HEK293 (cell line): ENCODE data around the gene SYT6.

Experiments
- CTCF ChIA-PET: fragments of 350-600 bp; formaldehyde crosslinking; extraction: SDS; loops from one replicate; lab custom pipeline; 2021; ENCODE audit warnings: antibody characterized with exemption; lab: Yijun Ruan, JAX
- POLR2A ChIA-PET: fragments of 300-600 bp; formaldehyde crosslinking; extraction: SDS; loops from one replicate; lab custom pipeline; 2020; ENCODE audit warnings: antibody characterized with exemption, inconsistent platforms; lab: Yijun Ruan, JAX
- H3K27ac ChIP-seq: fragments of 200-500 bp; sonication (Bioruptor generic); 2 replicates; pipeline ENCODE4 v1.5.1; 2014; ENCODE audit warnings: low read depth, low read length, control low read depth, inconsistent platforms; ENCODE audit errors: extremely low read depth
- H3K36me3 ChIP-seq, 2 experiments: fragments of 200-500 bp in 1 of 2; sonication (Bioruptor generic) in 1 of 2; 1 replicate in 1 of 2; 2 replicates in 1 of 2; pipeline ENCODE4 v1.5.1; 2014 to 2017; ENCODE audit warnings: inconsistent platforms in 2 of 2, low read length in 2 of 2; ENCODE audit not compliant: control insufficient read depth in 2 of 2, insufficient read depth in 1 of 2
- H3K4me1 ChIP-seq: fragments of 200-500 bp; sonication (Bioruptor generic); 2 replicates; pipeline ENCODE4 v1.5.1; 2014; ENCODE audit warnings: mild to moderate bottlenecking, low read length, inconsistent platforms; ENCODE audit not compliant: control insufficient read depth, insufficient read depth
- H3K4me3 ChIP-seq: 2 replicates; pipeline ENCODE4 v1.5.1; 2011; ENCODE audit warnings: low read depth, mild to moderate bottlenecking, control low read depth, low read length, moderate library complexity
- H3K9me3 ChIP-seq: fragments of 200-500 bp; sonication (Bioruptor generic); 2 replicates; pipeline ENCODE4 v1.5.1; 2014; ENCODE audit warnings: low read depth, low read length, inconsistent platforms; ENCODE audit not compliant: control insufficient read depth, insufficient read depth
- GLIS1 ChIP-seq: fragments of 450-650 bp; formaldehyde crosslinking; IDR thresholded peaks from 2 replicates; pipeline ENCODE4 v1.5.1; 2016; ENCODE audit warnings: missing biosample characterization, missing genetic modification characterization
- HOXD13 ChIP-seq: sonication (generic); formaldehyde crosslinking; IDR thresholded peaks from 2 replicates; pipeline ENCODE4 v1.8.0; 2022; ENCODE audit warnings: missing genetic modification reagents, borderline replicate concordance
- KLF7 ChIP-seq: fragments of 450-650 bp; formaldehyde crosslinking; IDR thresholded peaks from 2 replicates; pipeline ENCODE4 v1.5.1; 2016; ENCODE audit warnings: missing biosample characterization, missing genetic modification characterization, borderline replicate concordance
- PRDM10 ChIP-seq: fragments of 450-650 bp; formaldehyde crosslinking; IDR thresholded peaks from 2 replicates; pipeline ENCODE4 v1.5.1; 2016; ENCODE audit warnings: missing biosample characterization, missing genetic modification characterization
- ZEB2 ChIP-seq: fragments of 450-650 bp; formaldehyde crosslinking; IDR thresholded peaks from 2 replicates; pipeline ENCODE4 v1.5.1; 2016; ENCODE audit warnings: missing biosample characterization, missing genetic modification characterization
- ZIC2 ChIP-seq: fragments of 450-650 bp; formaldehyde crosslinking; IDR thresholded peaks from 2 replicates; pipeline ENCODE4 v1.5.1; 2016; ENCODE audit warnings: missing biosample characterization, missing genetic modification characterization
- ZNF26 ChIP-seq: fragments of 450-650 bp; formaldehyde crosslinking; IDR thresholded peaks from 2 replicates; pipeline ENCODE4 v1.5.1; 2016; ENCODE audit warnings: missing biosample characterization, missing genetic modification characterization
- ZNF274 ChIP-seq, 2 experiments: fragments of 200-500 bp in 1 of 2; fragments of 450-650 bp in 1 of 2; sonication (Bioruptor generic) in 1 of 2; formaldehyde crosslinking in 1 of 2; IDR thresholded peaks; 2 replicates each; pipeline versions ENCODE4 v1.5.1 to v1.6.1; 2014 to 2016; ENCODE audit warnings: borderline replicate concordance in 1 of 2, inconsistent platforms in 1 of 2, low read length in 1 of 2, missing biosample characterization in 1 of 2, missing genetic modification characterization in 1 of 2
- ZNF302 ChIP-seq: fragments of 450-650 bp; formaldehyde crosslinking; IDR thresholded peaks from 2 replicates; pipeline ENCODE4 v1.5.1; 2016; ENCODE audit warnings: missing biosample characterization, missing genetic modification characterization, low read depth
- ZNF335 ChIP-seq: fragments of 450-650 bp; formaldehyde crosslinking; conservative IDR thresholded peaks from 2 replicates; pipeline ENCODE4 v1.5.1; 2016; ENCODE audit warnings: missing biosample characterization, missing genetic modification characterization
- ZNF341 ChIP-seq: fragments of 450-650 bp; formaldehyde crosslinking; IDR thresholded peaks from 2 replicates; pipeline ENCODE4; 2016; ENCODE audit warnings: low read depth, missing biosample characterization, missing genetic modification characterization
- ZNF350 ChIP-seq: fragments of 450-650 bp; formaldehyde crosslinking; IDR thresholded peaks from 2 replicates; pipeline ENCODE4 v1.5.0; 2017; ENCODE audit warnings: missing biosample characterization, mild to moderate bottlenecking, missing genetic modification characterization
- ZNF366 ChIP-seq: fragments of 450-650 bp; formaldehyde crosslinking; conservative IDR thresholded peaks from 2 replicates; pipeline ENCODE4 v1.5.1; 2016; ENCODE audit warnings: missing biosample characterization, missing genetic modification characterization
- ZNF391 ChIP-seq: fragments of 450-650 bp; formaldehyde crosslinking; IDR thresholded peaks from 2 replicates; pipeline ENCODE4 v1.5.1; 2016; ENCODE audit warnings: low read depth, missing biosample characterization, missing genetic modification characterization, borderline replicate concordance
- ZNF555 ChIP-seq: fragments of 450-650 bp; formaldehyde crosslinking; conservative IDR thresholded peaks from 2 replicates; pipeline ENCODE4 v1.5.1; 2017; ENCODE audit warnings: missing biosample characterization, mild to moderate bottlenecking, missing genetic modification characterization, inconsistent platforms
- ZNF558 ChIP-seq: fragments of 450-650 bp; formaldehyde crosslinking; IDR thresholded peaks from 2 replicates; pipeline ENCODE4 v1.5.1; 2016; ENCODE audit warnings: missing biosample characterization, missing genetic modification characterization
- ZNF585B ChIP-seq: fragments of 450-650 bp; formaldehyde crosslinking; IDR thresholded peaks from 2 replicates; pipeline ENCODE4 v1.5.1; 2016; ENCODE audit warnings: missing biosample characterization, missing genetic modification characterization
- ZNF621 ChIP-seq: fragments of 450-650 bp; formaldehyde crosslinking; IDR thresholded peaks from 2 replicates; pipeline ENCODE4 v1.5.1; 2017; ENCODE audit warnings: missing biosample characterization, missing genetic modification characterization
- ZNF639 ChIP-seq: fragments of 450-650 bp; formaldehyde crosslinking; IDR thresholded peaks from 2 replicates; pipeline ENCODE4 v1.5.1; 2016; ENCODE audit warnings: missing biosample characterization, missing genetic modification characterization
- ZNF701 ChIP-seq: fragments of 450-650 bp; formaldehyde crosslinking; IDR thresholded peaks from 2 replicates; pipeline ENCODE4 v1.5.1; 2016; ENCODE audit warnings: missing biosample characterization, missing genetic modification characterization
- ZXDB ChIP-seq: fragments of 450-650 bp; formaldehyde crosslinking; IDR thresholded peaks from 2 replicates; pipeline ENCODE4 v1.5.1; 2016; ENCODE audit warnings: missing biosample characterization, missing genetic modification characterization
- TF ChIP-seq, protein P1 (sequence below): fragments of 450-650 bp; formaldehyde crosslinking; IDR thresholded peaks from 2 replicates; pipeline ENCODE4 v1.5.1; 2017; ENCODE audit warnings: missing biosample characterization, missing genetic modification characterization

The SYT6 gene

DNA sequence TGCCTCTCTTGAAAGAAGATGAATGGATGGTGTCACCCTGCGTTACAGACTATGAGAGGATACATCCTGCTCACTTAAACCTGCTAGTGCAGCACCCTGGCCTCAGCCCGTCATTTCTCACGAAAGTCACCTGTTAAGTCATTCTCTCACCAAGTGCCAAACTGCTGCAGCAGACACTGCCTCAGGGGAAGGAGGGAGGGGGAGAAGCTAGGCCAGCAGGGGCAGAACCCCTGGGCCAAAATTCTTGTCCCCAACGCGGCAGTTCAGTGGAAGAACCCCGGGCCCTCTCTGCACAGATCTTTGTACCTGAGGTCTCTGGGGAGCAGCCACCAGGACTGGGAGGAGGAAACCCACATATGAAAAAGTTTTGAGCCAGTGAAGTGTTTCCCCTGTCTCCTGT is 37.6 kb downstream of the SYT6 start:
- no peak for TF ChIP-seq HOXD13
- no peak for TF ChIP-seq ZNF366 (tag by site-specific recombination)
- no peak for TF ChIP-seq ZNF555 (tag by site-specific recombination)
- no peak for TF ChIP-seq ZNF585B (tag by site-specific recombination)
- Histone ChIP-seq H3K9me3 (no peaks in the 10 kb centered on the region), H3K4me1 (no peaks in the 10 kb centered on the region), H3K27ac (no peak overlapping the region), H3K36me3 (no peaks in the 10 kb centered on the region), H3K4me3 (no peak overlapping the region)
- ChIA-PET CTCF (interaction anchor here (0.6 to 1.3 kb wide), 2 partner anchors 167 to 1363 kb away, joined by 3 to 4 read pairs; no protein-coding TSS in a partner anchor), POLR2A (no interaction called here)

DNA sequence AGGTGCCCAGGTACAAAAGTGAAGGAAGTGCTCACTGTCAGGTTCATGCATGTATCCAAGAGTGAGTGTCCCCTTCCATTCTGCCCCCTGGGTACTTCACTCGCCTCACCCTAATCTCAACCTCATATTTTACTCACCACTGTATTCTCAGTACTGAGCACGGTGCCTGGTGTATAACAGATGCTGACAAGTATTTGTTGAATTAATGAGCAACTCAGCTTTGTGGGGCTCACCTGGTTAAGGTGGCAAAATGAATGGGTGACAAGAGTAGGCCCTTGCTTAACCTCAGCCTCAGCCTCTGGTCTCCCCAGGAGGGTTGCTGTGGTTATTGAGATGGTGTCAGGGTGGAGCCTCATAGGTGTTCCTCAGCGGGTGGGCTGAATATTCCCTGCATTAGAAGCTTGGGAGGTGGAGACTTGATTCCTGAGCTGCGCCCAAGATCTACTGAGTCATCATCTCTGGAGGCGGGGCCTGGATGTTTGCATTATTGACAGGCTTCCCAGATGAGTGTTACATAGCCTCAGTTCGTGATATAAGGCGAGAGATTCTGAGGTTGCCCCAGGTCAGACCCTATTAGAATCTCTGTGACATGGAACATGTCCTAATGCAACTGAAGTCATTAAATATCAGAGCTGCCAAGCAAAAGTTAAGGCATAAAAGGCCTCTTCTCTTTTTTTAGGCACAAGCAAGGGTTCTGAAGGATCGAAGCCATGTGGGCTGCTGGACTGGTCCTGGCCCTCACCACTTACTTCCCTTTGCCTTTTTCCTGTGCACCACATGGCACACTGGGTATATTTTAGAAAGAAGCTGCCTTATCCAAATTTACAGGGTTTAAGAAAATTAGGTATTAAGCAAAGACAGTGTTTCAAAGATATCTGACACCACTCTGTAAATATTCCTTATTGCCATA is 39.2 kb downstream of the SYT6 start:
- POLR2A ChIA-PET: no interaction called here

GRCh38 chr1:114113411-114114184 is 40.1 kb downstream of the SYT6 start:
- Histone ChIP-seq H3K4me3 (no peak overlapping the region), H3K27ac (no peak overlapping the region), H3K4me1 (no peaks in the 10 kb centered on the region), H3K9me3 (no peaks in the 10 kb centered on the region), H3K36me3 (no peaks in the 10 kb centered on the region)
- ChIA-PET CTCF (interaction anchor here (0.9 kb wide), 1 partner anchor 169 kb away, joined by 3 read pairs; no protein-coding TSS in a partner anchor), POLR2A (no interaction called here)
- TF ChIP-seq ZNF26 (tag by site-specific recombination) (no peak), ZNF558 (tag by site-specific recombination) (no peak), ZNF621 (tag by site-specific recombination) (no peak), KLF7 (tag by site-specific recombination) (no peak), ZNF639 (no peak), PRDM10 (tag by site-specific recombination) (peak; percentile 66), ZNF341 (tag by site-specific recombination) (0 out of 2 replicates have a peak, but pooled peaks have one; percentile 27), ZNF701 (no peak), ZXDB (no peak), ZNF302 (tag by site-specific recombination) (no peak)

More for the DNA sequence above, 39.2 kb downstream of the SYT6 start:
- CTCF ChIA-PET: interaction anchor here (0.9 kb wide), 2 partner anchors 12 to 168 kb away, joined by 3 read pairs; no protein-coding TSS in a partner anchor
- no peak overlapping the region for H3K4me3 ChIP-seq
- H3K9me3 ChIP-seq: no peaks in the 10 kb centered on the region
- no peaks in the 10 kb centered on the region for H3K36me3 ChIP-seq
- no peak for TF ChIP-seq ZEB2
- 0 out of 2 replicates have a peak, but pooled peaks have one; percentile 32 for TF ChIP-seq ZNF350
- TF ChIP-seq GLIS1 (tag by site-specific recombination): peak; percentile 73
- peak; percentile 59 for TF ChIP-seq ZIC2 (tag by site-specific recombination)
- no peak for TF ChIP-seq ZNF335 (tag by site-specific recombination)
- TF ChIP-seq ZNF555 (tag by site-specific recombination): no peak
- TF ChIP-seq, protein P1, sequence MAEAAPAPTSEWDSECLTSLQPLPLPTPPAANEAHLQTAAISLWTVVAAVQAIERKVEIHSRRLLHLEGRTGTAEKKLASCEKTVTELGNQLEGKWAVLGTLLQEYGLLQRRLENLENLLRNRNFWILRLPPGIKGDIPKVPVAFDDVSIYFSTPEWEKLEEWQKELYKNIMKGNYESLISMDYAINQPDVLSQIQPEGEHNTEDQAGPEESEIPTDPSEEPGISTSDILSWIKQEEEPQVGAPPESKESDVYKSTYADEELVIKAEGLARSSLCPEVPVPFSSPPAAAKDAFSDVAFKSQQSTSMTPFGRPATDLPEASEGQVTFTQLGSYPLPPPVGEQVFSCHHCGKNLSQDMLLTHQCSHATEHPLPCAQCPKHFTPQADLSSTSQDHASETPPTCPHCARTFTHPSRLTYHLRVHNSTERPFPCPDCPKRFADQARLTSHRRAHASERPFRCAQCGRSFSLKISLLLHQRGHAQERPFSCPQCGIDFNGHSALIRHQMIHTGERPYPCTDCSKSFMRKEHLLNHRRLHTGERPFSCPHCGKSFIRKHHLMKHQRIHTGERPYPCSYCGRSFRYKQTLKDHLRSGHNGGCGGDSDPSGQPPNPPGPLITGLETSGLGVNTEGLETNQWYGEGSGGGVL (tag by site-specific recombination): no peak
- no peak for TF ChIP-seq ZNF274 (IDR thresholded peaks at IDR 0.05; ENCODE audit: low read length)
- TF ChIP-seq ZNF274 (tag by site-specific recombination; IDR thresholded peaks at IDR 0.05; ENCODE audit: borderline replicate concordance): no peak
- no peak for TF ChIP-seq ZNF391 (tag by site-specific recombination)
- no peaks in the 10 kb centered on the region for H3K4me1 ChIP-seq
- no peak overlapping the region for H3K27ac ChIP-seq
